ENCODE data around the gene MSMP. TPM values are rescaled to one million over a fixed set of nuclear protein-coding genes. Genes with fewer than 3 reads are reported as not detected.

MSMP gene
- total RNA-seq, 1 experiment from 2014 or later, result not detected

DNA sequence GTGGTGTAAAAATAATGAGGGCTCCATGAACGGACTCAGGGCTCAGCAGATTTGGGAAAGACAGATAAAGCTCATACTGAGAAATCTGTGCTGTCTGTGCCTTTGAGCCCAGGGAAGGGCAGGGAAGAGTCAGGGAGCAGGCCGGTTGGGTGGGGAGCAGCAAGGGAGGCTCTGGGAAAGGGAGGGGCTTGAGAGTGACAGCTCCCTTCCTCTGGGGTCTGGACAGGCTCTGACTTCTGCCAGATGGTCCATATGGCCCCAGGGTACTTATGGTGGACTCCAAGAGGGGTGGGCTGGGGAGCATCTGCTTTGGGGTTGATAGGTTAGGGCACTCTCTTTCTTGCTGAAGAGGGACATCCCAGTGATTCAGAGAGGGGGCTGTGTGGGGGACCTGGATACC, 39.4 kb upstream of the MSMP start:
- no peaks in the 10 kb centered on the region for H3K9me3 Mint-ChIP-seq (ENCODE audit: unreplicated experiment)
- no peak for DNase-seq (ENCODE audit: unreplicated experiment)
- intact Hi-C loops (cut with micrococcal nuclease), result loop anchor here (10.0 kb wide), 1 partner anchor 231 kb away; no protein-coding TSS in a partner anchor
- POLR2A ChIA-PET, result interaction anchor here (1.1 kb wide), 1 partner anchor 114 kb away, joined by 4 read pairs; no protein-coding TSS in a partner anchor
- peaks cover 5% of the 10 kb centered on the region for H3K36me3 Mint-ChIP-seq (ENCODE audit: insufficient read depth, unreplicated experiment)
- H3K27me3 Mint-ChIP-seq (ENCODE audit: insufficient read depth, unreplicated experiment), result no peaks in the 10 kb centered on the region
- CTCF ChIA-PET, result interaction anchor here (0.9 to 2.7 kb wide), 6 partner anchors 20 to 117 kb away, joined by 3 to 24 read pairs (median 7); partner anchors contain the start of gene FAM221B
- TF ChIP-seq, protein P1, sequence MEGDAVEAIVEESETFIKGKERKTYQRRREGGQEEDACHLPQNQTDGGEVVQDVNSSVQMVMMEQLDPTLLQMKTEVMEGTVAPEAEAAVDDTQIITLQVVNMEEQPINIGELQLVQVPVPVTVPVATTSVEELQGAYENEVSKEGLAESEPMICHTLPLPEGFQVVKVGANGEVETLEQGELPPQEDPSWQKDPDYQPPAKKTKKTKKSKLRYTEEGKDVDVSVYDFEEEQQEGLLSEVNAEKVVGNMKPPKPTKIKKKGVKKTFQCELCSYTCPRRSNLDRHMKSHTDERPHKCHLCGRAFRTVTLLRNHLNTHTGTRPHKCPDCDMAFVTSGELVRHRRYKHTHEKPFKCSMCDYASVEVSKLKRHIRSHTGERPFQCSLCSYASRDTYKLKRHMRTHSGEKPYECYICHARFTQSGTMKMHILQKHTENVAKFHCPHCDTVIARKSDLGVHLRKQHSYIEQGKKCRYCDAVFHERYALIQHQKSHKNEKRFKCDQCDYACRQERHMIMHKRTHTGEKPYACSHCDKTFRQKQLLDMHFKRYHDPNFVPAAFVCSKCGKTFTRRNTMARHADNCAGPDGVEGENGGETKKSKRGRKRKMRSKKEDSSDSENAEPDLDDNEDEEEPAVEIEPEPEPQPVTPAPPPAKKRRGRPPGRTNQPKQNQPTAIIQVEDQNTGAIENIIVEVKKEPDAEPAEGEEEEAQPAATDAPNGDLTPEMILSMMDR (IDR thresholded peaks at IDR 0.05; ENCODE audit: unreplicated experiment), result no peak
- no peak overlapping the region for H3K4me3 Mint-ChIP-seq (ENCODE audit: unreplicated experiment)
- H3K27ac Mint-ChIP-seq (ENCODE audit: low read depth, unreplicated experiment), result peak overlapping the region; percentile 52
- H3K4me1 Mint-ChIP-seq (ENCODE audit: insufficient read depth, unreplicated experiment), result peaks cover 17% of the 10 kb centered on the region
- no TSS peak for BruUV-seq (replicated peaks)

DNA sequence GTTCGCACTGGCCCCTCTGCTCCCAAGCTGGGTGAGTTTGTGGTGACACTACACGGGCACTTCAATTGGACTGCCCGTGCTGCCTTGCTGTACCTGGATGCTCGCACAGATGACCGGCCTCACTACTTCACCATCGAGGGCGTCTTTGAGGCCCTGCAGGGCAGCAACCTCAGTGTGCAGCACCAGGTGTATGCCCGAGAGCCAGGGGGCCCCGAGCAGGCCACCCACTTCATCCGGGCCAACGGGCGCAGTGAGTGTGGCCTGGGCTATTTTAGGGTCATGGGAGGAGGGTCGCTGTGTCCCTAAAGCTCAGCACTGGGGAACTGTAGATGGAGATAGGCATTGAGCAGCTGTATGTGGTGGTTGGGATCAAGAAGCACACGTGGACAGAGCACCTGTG, 38.8 kb upstream of the MSMP start:
- no TSS peak for BruUV-seq (replicated peaks)
- peaks cover 10% of the 10 kb centered on the region for H3K4me1 Mint-ChIP-seq (ENCODE audit: insufficient read depth, unreplicated experiment)
- CTCF ChIA-PET, result interaction anchor here (0.9 to 2.7 kb wide), 9 partner anchors 17 to 232 kb away, joined by 3 to 24 read pairs (median 5); partner anchors contain the start of gene FAM221B

DNA sequence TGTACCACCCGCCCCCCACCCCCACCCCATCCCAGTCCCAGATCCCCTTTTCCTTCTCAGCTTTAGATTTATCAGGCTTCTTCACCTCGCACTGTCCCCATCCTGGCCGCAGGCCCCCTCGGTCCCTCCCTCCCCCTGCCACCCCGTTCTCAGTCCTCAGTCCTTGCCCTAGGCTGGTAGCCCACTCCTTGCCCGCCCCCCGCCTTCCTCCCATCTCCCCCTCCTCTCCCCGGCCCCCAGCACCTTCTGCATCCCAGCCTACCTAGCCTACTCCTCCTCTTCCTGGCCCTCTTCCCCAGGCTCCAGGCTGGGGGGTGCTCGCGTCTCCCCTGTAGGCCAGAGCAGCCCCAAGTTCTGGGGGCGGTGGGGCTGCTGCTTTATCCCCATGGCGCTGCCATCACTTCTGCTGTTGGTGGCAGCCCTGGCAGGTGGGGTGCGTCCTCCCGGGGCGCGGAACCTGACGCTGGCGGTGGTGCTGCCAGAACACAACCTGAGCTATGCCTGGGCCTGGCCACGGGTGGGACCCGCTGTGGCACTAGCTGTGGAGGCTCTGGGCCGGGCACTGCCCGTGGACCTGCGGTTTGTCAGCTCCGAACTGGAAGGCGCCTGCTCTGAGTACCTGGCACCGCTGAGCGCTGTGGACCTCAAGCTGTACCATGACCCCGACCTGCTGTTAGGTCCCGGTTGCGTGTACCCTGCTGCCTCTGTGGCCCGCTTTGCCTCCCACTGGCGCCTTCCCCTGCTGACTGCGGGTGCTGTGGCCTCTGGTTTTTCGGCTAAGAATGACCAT, 38.1 kb upstream of the MSMP start:
- DNase-seq (ENCODE audit: unreplicated experiment), result no peak
- Mint-ChIP-seq H3K27ac (ENCODE audit: low read depth, unreplicated experiment) (no peak overlapping the region), H3K4me3 (ENCODE audit: unreplicated experiment) (no peak overlapping the region), H3K36me3 (ENCODE audit: insufficient read depth, unreplicated experiment) (peaks cover 5% of the 10 kb centered on the region), H3K27me3 (ENCODE audit: insufficient read depth, unreplicated experiment) (no peaks in the 10 kb centered on the region), H3K9me3 (ENCODE audit: unreplicated experiment) (no peaks in the 10 kb centered on the region), H3K4me1 (ENCODE audit: insufficient read depth, unreplicated experiment) (peaks cover 9% of the 10 kb centered on the region)
- CTCF ChIA-PET, result interaction anchor here (1.0 to 2.7 kb wide), 10 partner anchors 10 to 232 kb away, joined by 3 to 24 read pairs (median 4); partner anchors contain the start of gene FAM221B
- intact Hi-C loops (cut with micrococcal nuclease), result loop anchor here (10.0 kb wide), 1 partner anchor 233 kb away; no protein-coding TSS in a partner anchor
- POLR2A ChIA-PET, result interaction anchor here (1.1 kb wide), 1 partner anchor 115 kb away, joined by 4 read pairs; no protein-coding TSS in a partner anchor
- TF ChIP-seq, protein P1 (IDR thresholded peaks at IDR 0.05; ENCODE audit: unreplicated experiment), result no peak
- no TSS peak for BruUV-seq (replicated peaks)

More for the DNA sequence above, 38.8 kb upstream of the MSMP start:
- H3K27ac Mint-ChIP-seq (ENCODE audit: low read depth, unreplicated experiment), result peak overlapping the region; percentile 52
- no peak for DNase-seq (ENCODE audit: unreplicated experiment)
- H3K36me3 Mint-ChIP-seq (ENCODE audit: insufficient read depth, unreplicated experiment), result peaks cover 5% of the 10 kb centered on the region
- H3K9me3 Mint-ChIP-seq (ENCODE audit: unreplicated experiment), result no peaks in the 10 kb centered on the region
- POLR2A ChIA-PET, result interaction anchor here (1.1 kb wide), 1 partner anchor 114 kb away, joined by 4 read pairs; no protein-coding TSS in a partner anchor
- intact Hi-C loops (cut with micrococcal nuclease), result loop anchor here (10.0 kb wide), 1 partner anchor 232 kb away; no protein-coding TSS in a partner anchor
- TF ChIP-seq, protein P1 (IDR thresholded peaks at IDR 0.05; ENCODE audit: unreplicated experiment), result no peak
- no peak overlapping the region for H3K4me3 Mint-ChIP-seq (ENCODE audit: unreplicated experiment)
- H3K27me3 Mint-ChIP-seq (ENCODE audit: insufficient read depth, unreplicated experiment), result no peaks in the 10 kb centered on the region

DNA sequence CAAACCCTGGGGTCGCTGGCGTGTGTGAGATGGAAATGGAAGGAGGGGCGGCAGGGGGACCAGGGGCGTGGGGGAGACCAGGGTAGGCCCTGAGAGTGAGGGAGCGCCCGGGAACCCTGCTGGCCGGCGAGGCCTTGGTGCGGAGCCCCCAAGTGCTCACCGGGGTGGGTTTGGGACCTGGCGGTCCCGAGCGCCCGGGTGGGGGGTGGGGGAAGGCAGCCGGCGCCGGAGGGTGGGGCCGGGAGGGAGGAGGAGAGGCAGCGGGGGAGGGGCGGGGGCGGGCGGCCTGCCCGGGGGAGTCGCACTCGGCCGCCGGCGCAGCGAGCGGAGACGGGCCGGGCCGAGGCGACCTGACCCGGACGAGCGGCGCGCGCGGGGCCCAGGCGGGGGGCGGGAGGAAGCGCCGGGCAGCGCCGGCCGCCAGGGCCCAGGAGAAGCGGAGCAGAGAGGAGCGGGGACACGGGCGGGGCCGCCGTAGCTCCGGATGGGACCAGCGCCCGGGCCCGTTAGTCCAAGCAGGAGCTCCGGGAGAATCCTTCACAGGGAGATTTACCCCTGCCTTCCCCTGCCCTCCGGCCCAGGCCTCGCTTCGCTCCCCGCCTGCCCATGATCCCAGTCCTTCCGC, 37.3 kb upstream of the MSMP start, which contains the start of gene NPR2:
NPR2 (plus strand) TSS at position 295 of the 625 bp plus-strand sequence. CDS start 818 bp downstream, outside the sequence.
- no peaks in the 10 kb centered on the region for H3K27me3 Mint-ChIP-seq (ENCODE audit: insufficient read depth, unreplicated experiment)
- H3K27ac Mint-ChIP-seq (ENCODE audit: low read depth, unreplicated experiment), result no peak within 1 kb of the TSS
- H3K9me3 Mint-ChIP-seq (ENCODE audit: unreplicated experiment), result no peaks in the 10 kb centered on the region
- H3K36me3 Mint-ChIP-seq (ENCODE audit: insufficient read depth, unreplicated experiment), result peaks cover 9% of the 10 kb centered on the region
- H3K4me3 Mint-ChIP-seq (ENCODE audit: unreplicated experiment), result no peak within 1 kb of the TSS
- intact Hi-C loops (cut with micrococcal nuclease), result loop anchor here (2.0 to 10.0 kb wide), 2 partner anchors 115 to 233 kb away; partner anchors contain the start of gene HRCT1
- TF ChIP-seq, protein P1 (IDR thresholded peaks at IDR 0.05; ENCODE audit: unreplicated experiment), result no peak
- no TSS peak for BruUV-seq (replicated peaks)
- ChIA-PET POLR2A (no interaction called here), CTCF (interaction anchor here (1.0 to 2.7 kb wide), 6 partner anchors 9 to 233 kb away, joined by 3 to 24 read pairs (median 4); no protein-coding TSS in a partner anchor)
- DNase-seq (ENCODE audit: unreplicated experiment), result no peak
- H3K4me1 Mint-ChIP-seq (ENCODE audit: insufficient read depth, unreplicated experiment), result peaks cover 9% of the 10 kb centered on the region
